HG02852 (cell line): ENCODE results near the gene DENND4C.
"Not testable (repeated sequence)": the region's sequence is repeated elsewhere in the genome, so short reads cannot be mapped to it uniquely, and the experiment has no call there.

ENCODE experiments used
- ATAC-seq: cut with Tn5 transposase; IDR thresholded peaks from one replicate; pipeline ENCODE4 v1.9.1; 2021; ENCODE audit warnings: mild to moderate bottlenecking, moderate library complexity; ENCODE audit not compliant: unreplicated experiment

The DENND4C gene

DNA sequence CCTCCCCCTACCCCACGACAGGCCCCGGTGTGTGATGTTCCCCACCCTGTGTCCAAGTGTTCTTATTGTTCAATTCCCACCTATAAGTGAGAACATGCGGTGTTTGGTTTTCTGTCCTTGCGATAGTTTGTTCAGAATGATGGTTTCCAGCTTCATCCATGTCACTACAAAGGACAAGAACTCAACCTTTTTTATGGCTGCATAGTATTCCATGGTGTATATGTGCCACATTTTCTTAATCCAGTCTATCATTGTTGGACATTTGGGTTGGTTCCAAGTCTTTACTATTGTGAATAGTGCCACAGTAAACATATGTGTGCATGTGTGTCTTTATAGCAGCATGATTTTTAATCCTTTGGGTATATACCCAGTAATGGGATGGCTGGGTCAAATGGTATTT, 35.1 kb downstream of the DENND4C start:
- ATAC-seq = not testable (repeated sequence)

DNA sequence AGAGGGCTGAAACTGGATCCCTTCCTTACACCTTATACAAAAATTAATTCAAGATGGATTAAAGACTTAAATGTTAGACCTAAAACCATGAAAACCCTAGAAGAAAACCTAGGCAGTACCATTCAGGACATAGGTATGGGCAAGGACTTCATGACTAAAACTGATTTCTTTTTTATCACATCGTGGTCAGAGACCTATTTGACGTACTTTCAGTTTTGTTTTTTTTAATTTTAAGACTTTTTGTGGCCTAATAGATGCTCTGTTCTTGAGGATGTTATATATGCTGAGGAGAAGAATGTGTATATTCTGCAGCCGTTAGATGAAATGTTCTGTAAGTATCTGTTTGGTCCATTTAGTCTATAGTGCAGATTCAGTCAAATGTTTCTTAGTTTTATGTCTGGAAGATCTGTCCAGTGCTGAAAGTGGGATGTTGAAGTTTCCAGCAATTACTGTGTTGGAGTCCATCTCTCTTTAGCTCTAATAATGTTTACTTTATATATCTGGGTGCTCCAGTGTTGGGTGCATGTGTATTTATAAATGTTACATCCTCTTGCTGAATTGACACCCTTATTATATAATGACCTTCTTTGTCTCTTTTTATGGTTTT, 36.4 kb downstream of the DENND4C start:
- not testable (repeated sequence) for ATAC-seq

DNA sequence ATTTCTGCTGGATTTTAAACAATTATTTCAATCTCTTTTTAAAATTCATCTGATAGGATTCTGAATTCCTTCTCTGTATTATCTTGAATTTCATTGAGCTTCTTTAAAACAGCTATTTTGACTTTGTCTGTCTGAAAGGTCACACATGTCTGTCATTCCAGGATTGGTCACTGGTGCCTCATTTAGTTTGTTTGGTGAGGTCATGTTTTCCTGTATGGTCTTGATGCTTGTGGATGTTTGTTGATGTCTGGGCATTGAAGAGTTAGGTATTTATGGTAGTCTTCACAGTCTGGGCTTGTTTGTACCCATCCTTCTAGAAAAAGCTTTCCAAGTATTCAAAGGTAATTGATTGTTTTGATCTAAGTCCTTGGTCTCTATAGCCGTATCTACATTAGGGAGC, 39.1 kb downstream of the DENND4C start:
- no peak for ATAC-seq

DNA sequence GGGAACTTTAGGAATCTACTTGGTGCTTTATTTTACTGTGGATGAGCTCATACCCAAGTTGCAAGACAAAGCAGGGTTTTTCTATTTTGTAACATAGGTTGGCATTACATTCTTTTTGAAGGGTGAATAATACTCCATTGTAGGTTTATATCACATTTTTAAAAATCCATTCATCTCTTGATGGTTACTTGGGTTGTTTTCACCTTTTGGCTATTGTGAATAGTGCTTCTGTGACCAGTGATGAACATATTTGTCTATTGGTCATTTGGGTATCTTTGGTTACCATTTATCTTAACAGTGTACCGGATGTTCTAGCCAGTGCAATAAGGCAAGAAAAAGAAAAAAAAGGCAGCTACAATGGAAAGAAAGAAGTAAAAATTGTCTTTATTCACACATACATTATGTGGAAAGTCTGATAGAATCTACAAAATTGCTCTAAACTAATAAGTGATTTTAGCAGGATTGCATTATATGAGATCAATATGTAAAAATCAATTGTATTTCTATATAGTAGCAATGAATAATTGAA, 40.0 kb downstream of the DENND4C start:
- no peak for ATAC-seq

DNA sequence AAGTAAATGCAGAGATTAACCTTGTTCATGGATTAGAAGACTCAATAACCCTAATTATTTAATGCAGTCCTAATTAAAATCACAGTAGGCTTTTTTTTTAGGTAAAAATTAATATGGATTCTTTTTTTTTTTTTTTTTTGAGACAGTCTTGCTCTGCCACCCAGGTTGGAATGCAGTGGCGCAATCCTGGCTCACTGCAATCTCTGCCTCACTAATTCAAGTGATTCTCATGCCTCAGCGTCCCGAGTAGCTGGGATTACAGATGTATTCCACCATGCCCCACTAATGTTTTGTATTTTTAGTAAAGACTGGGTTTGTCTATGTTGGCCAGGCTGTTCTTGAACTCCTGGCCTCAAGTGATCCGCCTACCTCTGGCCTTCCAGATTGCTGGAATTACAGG, 40.6 kb downstream of the DENND4C start:
- no peak for ATAC-seq

DNA sequence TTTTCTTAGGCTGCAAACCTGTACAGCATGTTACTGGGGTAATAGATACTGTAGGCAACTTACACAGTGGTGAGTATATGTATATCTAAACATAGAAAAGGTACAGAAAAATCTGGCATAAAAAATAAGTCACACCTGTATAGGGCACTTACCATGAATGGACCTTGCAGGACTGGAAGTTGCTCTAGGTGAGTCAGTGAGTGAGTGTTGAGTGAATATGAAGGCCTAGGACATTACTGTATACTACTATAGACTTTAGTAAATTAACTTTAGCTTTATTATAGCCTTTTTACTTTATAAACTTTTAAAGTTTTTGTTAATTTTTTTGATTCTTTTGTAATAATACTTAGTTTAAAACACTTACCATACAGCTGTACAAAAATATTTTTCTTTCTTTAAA, 51.3 kb downstream of the DENND4C start:
- ATAC-seq = no peak

DNA sequence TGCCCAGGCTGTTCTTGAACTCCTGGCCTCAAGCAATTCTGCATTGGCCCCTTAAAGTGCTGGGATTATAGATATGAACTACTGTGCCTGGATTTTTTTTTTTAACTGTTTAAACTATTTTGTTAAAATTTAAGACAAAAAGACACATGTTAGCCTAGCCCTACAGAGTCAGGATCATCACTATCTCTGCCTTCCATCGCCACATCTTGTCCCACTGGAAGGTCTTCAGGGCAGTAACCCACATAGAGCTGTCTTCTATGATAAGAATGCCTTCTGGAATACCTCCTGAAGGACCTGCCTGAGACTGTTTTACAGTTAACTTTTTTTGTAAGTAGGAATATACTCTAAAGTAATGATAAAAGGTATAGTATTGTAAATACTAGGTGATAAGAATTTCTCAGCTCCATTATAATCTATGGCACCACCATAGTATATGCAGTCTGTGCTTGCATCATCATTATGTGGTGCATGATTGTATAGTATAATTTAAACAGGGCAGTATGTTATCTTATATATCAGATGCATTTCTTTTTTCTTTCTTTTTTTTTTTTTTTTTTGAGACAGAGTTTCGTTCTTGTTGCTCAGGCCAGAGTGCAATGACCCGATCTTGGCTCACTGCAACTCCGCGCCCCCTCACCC, 52.7 kb downstream of the DENND4C start:
- ATAC-seq = no peak

DNA sequence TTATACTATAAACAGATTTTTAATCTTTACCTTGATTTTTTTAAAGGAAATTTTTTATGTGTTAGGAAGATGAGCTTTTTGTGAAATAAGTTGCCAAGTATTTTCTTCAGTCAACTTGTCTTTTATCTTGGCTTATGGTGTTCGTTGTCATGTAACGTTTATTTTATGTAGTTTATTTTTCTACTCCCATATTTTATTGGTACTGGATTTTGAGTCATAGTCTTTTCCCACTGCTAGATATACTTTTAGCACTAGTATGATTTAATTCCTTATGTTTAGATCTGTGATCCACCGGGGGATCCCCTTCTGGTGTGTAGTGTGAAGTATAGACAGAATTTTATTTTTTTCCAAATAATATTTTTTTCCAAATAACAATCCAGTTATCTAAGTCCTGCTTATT, 54.2 kb downstream of the DENND4C start:
- ATAC-seq = no peak

DNA sequence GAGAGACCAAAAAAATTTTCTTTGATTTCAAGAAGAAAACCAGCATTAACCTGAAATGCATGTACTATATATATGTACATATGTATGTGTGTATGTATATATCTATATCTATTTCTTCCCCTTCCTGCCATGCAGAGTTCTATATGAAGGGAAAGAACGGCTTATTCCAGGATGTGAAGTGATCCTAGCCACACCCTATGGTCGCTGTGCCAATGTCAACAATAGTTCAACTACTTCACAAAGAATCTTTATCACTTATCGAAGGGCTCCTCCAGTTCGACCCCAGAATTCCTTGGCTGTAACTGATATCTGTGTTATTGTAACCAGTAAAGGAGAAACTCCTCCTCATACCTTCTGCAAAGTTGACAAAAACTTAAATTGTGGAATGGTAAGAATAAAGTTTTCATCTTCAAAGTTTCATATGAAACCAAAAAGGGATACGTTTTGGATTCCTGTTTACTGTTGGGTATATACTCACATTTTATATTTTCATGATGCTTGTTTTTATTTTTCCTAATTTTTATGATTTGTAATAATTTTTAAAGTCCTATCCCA, 56.2 kb downstream of the DENND4C start:
- no peak for ATAC-seq

DNA sequence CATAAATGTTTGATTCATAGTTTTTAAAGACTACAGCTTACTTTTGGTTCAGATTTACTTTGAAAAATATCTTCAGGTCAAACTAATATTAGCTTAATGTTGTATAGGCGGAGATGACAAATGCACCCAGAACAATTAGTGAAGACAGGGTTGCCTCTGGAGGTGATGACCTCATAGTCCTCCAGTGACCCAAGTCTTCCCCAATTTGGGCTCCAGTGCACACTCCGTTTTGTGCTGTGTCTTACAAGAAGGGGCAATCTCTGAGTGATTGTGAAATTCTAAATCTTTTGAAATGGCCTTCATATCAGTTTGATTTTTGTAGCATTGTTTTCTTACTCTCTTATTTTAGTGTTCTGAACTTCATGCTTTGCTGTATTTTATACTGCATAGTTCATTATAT, 57.6 kb downstream of the DENND4C start:
- no peak for ATAC-seq

DNA sequence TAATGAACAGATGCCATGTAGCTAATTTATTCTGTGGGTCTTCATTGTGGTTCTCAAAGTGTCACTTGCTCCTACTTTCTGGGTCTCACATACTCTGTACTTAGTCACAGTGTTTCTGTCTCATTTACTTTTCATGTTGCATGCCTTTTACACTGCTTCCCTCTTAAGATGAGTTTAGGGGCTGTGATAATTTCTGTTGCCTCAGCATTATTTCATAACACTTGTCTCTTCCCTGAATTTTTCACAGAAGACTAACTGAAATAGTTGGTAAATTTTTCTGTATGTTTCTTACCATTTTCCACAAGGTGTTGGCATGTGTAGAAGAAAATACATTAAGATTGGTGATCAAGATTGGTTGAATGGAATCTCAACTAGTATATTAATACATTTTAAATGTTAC, 59.6 kb downstream of the DENND4C start:
- no peak for ATAC-seq

DNA sequence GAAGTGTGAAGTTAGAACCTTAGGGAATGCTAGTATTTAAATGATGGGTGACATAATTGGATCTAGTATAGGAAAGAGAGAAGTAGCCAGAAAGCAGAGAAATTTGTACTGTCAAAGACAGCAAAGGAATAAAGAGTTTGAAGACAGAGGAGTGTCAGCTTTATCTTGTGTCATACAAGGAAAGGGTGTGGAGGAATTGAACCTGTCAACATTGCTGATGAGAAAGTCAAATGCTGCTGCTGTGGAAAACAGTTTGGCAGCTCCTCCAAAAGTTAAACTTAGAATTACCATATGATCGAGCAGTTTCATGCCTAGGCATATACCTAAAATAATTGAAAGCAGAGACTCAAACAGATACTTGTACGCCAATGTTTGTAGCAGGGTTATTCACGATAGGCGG, 63.7 kb downstream of the DENND4C start:
- no peak for ATAC-seq

DNA sequence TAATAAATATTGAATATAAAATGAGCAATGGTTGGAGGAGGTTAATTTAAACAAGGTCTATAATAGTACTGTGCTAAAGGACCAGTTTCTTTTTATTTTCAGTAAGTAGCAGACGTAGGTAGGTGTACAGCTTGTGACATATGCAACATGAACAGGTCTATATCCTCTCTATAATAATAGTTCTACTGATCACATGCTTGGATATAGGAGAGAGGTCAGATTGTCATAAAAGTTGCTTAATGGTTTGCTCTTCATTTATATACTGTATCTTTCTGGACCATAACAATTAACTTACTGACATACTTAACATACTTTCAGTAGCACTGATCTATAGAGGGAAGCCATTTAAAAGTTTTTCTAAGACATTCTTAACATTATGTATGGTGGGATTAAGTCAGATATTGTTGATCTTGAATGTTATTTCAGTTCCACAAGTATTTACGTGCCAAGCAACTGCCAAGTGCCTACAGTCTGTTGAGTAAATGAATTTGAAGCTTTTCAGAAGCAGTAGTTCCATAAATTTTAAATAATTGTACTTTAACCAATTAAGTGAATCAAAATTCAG, 68.0 kb downstream of the DENND4C start:
- ATAC-seq = no peak

DNA sequence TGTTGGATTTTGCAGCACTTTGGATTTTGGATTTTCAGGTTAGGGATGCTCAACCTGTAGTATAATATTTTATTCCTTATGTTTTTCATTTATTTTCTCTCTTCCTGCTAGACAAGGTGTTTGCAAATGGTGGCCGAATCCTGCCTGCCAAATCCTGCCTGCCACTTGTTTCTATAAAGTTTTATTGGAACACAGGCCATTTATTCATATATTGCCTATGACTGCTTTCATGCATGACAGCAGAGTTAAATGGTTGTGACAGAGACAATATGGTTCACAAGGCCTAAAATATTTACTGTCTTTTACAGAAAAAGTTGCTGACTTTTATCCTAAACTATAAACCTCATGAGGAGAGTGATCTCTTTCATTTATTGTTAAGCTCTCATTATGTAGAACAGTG, 72.7 kb downstream of the DENND4C start:
- ATAC-seq = no peak

DNA sequence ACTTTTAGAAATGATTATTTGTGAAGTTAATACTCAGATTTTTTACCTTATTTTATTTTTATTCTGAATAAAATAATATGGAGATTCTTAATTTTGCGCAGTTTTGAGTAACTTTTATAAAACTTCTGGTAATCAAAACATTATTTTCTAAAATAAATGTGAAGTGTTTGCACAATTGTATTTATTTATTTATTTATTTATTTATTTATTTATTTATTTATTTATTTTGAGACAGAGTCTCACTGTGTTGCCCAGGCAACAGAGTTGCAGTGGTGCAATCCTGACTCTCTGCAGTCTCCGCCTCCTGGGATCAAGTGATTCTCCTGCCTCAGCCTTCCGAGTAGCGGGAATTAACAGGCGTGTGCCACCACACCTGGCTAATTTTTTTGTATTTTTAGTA, 76.1 kb downstream of the DENND4C start:
- ATAC-seq = no peak

DNA sequence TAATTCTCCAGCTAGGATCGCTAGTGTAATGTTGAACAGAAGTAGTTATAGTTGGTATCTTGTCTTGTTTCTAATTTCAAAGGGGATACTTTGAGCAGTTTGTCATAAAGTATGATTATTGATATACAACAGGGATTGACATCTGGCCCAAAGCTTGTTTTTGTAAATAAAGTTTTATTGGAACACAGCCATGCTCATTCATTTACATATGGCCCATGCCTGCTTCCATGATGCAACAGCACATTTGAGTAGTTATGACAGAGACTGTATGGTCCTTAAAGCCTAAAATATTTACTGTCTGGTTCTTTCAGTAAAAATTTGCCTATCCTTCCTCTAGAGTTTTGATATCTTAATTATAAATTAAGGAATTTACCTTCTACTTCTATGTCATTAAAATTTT, 79.8 kb downstream of the DENND4C start:
- ATAC-seq = no peak

DNA sequence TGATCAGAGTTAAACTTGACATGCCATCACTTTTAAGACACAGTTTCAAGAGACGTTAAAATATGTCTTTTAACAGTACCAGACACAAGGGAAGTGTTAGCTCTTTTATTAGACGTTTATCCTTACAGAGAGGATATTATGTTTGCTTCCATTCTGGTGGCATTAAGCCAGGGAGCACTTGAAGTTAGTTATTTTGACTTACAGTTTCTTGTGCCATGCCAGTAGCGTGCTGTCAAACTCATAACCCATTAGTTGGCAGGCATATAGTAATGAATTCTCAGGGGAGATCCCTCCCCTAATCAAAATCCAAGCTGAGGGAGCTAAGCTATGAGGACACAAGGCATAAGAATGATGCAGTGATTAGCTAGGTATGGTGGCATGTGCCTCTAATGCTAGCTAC, 83.1 kb downstream of the DENND4C start:
- ATAC-seq = no peak

DNA sequence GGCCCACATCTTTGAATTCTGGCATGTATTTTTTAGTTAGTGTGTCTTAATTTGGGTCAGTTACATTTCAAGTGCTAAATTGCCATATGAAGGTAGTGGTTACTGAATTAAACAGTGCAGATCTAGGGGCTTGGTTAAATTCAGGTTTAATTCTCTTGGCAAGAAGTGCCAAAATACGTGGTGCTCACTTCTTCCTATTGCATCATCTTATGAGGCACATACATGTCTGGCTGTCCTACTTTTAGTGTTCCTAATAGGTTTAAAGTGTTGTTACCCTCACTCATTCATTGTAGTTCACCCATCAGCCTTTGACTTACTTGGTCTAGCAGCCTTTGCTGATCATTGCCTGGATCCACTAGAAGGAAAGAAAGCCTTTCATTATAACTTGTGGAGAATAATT, 90.0 kb downstream of the DENND4C start:
- no peak for ATAC-seq

DNA sequence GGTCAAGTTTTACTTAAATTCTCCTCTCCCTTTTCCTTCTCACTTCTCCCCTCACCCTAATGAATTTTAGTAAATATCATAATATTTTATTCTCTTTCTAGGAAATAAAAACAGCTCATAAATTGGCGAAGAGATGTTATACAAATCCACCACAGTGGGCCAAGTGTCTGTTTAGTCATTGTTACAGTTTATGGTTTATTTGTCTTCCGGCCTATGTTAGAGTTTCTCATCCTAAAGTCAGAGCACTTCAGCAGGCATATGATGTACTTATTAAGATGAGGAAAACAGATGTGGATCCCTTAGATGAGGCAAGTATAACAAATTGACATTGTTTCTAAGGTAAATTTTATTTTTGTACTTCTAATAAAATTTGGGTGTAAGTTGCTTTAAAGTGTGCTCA, 101.4 kb downstream of the DENND4C start:
- ATAC-seq = no peak

DNA sequence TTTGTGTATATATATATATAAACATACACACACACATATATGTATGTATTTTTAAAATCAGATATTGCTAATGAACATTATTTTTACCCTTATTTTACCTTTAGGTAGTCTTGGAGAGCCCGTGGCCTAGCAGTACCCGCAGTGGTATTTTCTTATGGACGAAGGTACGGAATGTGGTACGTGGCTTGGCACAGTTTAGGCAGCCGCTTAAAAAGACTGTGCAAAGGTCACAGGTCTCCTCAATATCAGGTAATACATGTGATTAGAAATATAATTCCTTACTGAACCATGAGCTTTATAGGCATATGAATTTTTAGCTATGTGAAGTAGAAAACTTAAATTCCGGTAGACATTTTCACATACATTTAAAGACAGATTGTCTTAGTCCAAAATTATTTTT, 105.7 kb downstream of the DENND4C start:
- no peak for ATAC-seq

DNA sequence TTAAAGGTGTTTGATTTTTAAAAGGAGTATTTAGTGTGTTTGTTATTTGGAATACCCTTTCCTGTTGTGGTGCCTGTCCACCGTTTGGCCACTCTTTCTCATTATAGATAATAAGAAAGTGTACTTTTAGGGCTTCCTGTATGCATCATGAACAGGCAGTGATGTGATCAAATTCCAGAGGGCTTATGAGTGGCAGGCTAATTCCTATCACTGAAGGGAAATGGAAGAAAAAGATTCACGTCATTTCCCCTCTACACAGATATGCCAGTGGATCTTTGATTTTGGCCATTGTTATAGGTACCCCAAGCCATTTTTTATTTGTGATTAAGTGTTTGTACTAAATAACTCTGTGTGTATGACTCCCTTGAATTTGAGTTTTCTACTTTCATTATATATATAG, 112.5 kb downstream of the DENND4C start:
- ATAC-seq = no peak

DNA sequence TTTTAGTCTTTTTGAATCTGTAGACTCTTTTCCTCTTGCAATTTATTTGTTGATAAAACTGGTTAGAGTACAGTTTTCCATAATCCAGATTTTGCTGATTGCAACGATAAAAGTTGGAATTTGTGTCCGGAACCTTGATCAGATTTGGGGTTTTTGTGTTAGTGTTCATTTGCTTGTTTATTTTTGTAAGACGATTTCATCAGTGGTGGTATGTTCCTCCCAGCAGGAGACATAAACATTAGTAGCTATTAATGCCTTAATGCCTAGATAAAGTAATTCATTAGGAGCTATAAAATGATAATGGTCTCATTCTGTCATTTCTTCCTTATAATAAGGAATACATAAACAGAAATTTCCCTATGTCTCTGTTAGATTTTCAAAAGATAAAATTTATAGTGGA, 128.2 kb downstream of the DENND4C start:
- ATAC-seq = no peak
